Measurements from ENCODE around the gene EVA1A.

The EVA1A gene

DNA sequence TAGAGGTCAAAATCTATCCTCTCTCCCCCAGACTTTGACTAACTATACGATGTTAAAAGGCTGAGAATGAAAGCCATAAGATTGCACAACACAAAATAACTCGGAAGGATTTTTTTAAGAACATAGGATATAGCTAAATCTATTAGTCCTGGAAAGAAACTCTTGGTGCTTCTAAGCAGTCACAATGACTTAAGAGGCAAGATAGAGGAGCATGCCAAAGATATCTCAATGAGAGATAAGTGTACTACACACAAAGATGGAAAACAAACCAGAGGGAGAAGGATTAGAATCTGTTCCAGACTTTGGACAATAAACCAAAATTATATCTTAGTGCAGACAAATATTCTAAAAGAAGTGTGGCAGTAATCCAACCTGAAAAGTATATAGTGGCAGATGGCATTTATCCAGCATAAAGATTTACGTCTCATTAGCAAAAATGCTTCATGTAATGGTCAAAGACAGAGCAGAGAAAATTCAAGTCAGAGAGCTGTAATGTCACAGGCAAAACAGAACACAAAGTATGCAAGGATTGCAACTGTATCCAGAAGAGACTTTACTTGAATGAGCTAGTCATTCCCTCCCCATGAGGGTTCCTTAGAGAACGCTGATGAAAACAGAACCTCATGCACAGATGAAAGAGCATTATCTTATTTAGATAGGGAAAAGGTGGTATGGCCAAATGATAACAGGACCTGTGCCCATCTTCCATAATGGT is 28.8 kb upstream of the EVA1A start:
- no peak for DNase-seq

DNA sequence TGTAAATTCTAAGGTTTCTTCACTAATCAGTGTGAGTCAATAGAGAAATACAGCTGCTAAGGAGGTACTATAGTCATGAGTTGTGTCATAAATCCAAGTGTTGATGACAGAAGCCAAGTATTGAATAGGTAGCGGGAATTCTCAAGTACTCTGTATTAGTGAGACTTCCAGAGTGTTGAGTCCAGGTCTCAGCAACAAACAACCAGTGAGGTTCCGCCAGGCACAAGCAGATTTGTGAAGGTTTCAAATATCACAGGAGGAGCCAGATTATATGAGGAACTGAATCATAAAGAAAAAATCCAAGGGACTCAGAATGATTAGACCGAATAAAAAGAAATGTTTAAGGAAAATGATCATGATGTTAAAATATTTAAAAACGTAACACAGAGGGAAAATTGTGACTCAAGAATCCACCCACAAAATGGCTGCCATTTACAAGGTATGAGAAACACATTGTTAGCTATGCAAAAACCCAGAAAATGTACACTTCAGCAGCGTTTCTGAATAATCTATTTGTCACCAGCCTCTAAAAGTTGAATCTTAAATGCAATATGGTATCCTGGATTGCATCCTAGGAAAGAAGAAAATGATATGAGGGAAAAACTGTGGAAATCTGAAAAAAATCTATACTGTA is 27.3 kb upstream of the EVA1A start:
- no peak for DNase-seq

- no peak for DNase-seq
Observed at GRCh38 chr2:75586971-75587370, 26.2 kb upstream of the EVA1A start.

DNA sequence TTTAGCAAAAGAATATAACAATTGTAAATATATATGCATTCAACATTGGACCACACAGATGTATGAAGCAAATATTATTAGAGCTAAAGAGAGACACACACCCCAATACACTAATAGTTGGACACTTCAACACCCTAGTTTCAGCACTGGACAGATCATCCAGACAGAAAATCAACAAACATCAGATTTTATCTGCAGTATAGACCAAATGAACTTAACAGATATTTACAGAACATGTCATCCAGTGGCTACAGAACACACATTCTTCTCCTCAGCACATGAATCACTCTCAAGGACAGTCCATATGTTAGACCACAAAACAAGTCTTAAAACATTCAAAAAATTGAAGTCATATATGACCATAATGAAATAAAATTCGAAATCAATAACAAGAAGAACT is 22.1 kb upstream of the EVA1A start:
- DNase-seq, result no peak

- no peak for DNase-seq
Observed at GRCh38 chr2:75580606-75581005, 19.9 kb upstream of the EVA1A start.

- no peak for DNase-seq
Observed at GRCh38 chr2:75580156-75580555, 19.4 kb upstream of the EVA1A start.

DNA sequence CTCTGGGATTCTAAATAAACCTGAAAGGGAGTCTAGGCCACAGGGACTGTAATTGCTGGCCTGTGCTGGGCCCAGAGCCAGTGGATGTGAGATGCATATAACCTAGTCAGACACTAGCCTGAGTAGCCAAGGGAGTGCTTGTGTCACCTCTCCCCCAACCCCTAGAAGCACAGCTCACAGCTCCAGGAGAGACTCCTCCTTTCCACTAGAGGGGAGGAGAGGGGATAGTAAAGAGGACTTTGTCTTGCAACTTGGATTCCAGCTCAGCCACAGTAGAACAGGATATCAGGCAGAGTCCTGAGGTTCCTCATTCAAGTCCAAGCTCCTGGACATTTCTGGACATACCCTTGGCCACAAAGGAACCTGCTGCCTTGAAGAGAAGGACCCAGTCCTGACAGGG is 18.4 kb upstream of the EVA1A start:
- DNase-seq, result no peak

- no peak for DNase-seq
Observed at GRCh38 chr2:75577280-75577679, 16.5 kb upstream of the EVA1A start.

DNA sequence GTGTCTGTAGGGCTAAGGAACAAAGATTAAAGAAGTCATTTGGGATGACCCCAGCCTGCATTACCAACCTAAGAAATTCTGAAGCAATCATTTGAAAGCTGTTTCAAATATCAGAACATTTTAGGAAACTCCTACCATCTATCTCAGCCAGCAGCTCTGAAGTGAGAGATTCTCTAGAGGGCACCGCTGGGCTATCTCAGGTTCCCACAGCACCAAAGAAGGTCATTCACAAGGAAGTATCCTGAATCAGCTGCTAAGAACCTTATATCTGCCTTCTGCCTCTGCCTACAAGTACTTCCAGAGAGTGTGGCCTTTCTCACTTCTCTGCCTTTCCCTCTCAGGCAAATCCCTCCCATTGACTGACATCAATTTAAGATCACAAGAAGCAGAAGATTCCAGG is 13.4 kb upstream of the EVA1A start:
- no peak for DNase-seq

GRCh38 chr2:75573145-75573878 is 12.6 kb upstream of the EVA1A start:
- no peak for DNase-seq

GRCh38 chr2:75571730-75572430 is 11.1 kb upstream of the EVA1A start:
- DNase-seq, result no peak

DNA sequence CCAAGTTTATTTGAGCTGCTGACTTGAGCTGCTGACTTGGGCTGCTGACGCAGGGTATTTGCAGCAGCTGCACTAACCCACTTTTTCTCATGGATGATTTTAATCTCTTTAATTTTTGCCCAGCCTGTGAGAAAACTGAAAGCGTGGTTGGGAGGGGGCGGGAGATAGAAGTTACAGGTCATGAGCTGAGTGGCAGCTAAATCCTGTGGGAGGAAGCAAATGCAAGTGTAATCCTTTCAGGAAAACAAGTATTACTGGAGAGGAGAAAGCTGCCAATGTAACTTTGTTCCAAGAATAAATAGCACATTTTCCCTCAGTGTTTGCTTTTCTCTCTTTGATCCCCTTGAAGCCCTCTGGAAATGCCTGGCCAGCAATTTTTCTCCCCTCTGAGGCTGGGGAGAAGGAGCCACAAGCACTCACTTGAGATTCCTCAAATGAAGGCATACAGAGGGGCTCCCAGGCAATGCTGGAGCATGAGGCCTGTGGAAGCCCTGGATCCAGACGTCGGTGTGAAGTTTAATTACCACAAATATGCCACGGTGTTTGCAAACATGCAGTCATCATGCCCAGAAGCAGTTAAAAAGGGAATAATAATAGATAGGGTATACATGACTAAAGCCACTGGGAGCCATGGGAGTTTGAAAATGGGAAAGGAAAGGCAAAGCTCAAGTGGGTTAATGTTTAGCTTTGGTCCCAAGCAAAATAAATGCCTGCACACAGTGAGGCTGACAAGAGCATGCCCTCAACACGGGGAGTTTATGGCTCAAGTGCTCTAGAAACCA is 10.4 kb upstream of the EVA1A start:
- no peak for DNase-seq

GRCh38 chr2:75570024-75570947 is 9.5 kb upstream of the EVA1A start:
- DNase-seq, result no peak

- no peak for DNase-seq
Observed at GRCh38 chr2:75569546-75569945, 8.8 kb upstream of the EVA1A start.

- DNase-seq, result no peak
Observed at GRCh38 chr2:75568174-75568573, 7.4 kb upstream of the EVA1A start.

GRCh38 chr2:75565472-75566462 is 5.0 kb upstream of the EVA1A start:
- no peak for DNase-seq

GRCh38 chr2:75564713-75565359 is 4.1 kb upstream of the EVA1A start:
- DNase-seq, result no peak

DNA sequence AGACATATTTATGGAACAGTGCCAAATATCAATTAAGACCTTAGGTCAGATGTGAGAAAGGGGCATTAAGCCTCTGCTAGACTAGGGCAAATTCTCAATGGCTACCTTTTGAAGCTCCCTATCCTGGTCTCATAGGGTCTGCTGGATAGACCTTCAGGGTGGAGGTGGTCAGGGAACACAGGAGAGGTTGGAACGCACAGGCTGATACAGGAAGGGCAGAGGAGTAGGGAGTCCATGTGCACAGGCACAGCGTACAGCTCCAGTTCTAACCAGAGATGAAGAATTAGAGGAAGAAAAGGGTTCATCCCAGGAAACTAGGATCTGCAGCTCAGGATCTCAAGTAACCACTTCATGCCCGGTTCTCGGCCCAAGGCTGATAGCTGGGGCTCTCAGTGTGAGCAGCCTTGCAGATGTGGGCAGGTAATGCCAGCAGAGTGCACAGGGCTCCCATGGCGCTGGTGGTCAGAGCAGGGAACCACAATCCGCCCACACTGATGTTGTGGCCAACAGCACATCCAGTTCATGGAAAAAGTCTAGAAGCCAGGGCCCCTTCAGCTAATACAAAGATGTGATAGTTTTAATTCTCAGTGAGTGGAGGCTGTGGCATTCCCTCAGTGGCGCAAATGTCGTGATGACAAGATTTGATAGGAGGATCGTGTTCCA is 3.4 kb upstream of the EVA1A start:
- DNase-seq, result no peak

GRCh38 chr2:75563591-75563990 is 2.9 kb upstream of the EVA1A start:
- no peak for DNase-seq
